ENCODE measurements around the gene CDK17.

CDK17 gene

GRCh38 chr12:96233168-96233567 lies 167.1 kb downstream of the CDK17 start:
- no peak overlapping the region for H3K4me3 ChIP-seq (ENCODE audit: low read length)
- peak overlapping the region; percentile 99 for H3K27ac ChIP-seq (ENCODE audit: low read depth, low read length)
- H3K9ac ChIP-seq (ENCODE audit: low read length) = peak overlapping the region; percentile 45
- no peaks in the 10 kb centered on the region for H3K27me3 ChIP-seq (ENCODE audit: control insufficient read depth, insufficient read depth, low read length)
- H3K36me3 ChIP-seq (ENCODE audit: control insufficient read depth, insufficient read depth, low read length) = peaks cover 2% of the 10 kb centered on the region
- H3K4me1 ChIP-seq (ENCODE audit: control insufficient read depth, insufficient read depth, low read length) = peaks cover 49% of the 10 kb centered on the region

- Histone ChIP-seq H3K4me1 (ENCODE audit: control insufficient read depth, insufficient read depth, low read length) (peaks cover 26% of the 10 kb centered on the region), H3K4me3 (ENCODE audit: low read length) (no peak overlapping the region), H3K36me3 (ENCODE audit: control insufficient read depth, insufficient read depth, low read length) (peaks cover 7% of the 10 kb centered on the region), H3K27me3 (ENCODE audit: control insufficient read depth, insufficient read depth, low read length) (no peaks in the 10 kb centered on the region), H3K9ac (ENCODE audit: low read length) (peak overlapping the region; percentile 3), H3K27ac (ENCODE audit: low read depth, low read length) (peak overlapping the region; percentile 53)
Observed at GRCh38 chr12:96230646-96231045, 169.6 kb downstream of the CDK17 start.

GRCh38 chr12:96228566-96229248 lies 171.5 kb downstream of the CDK17 start:
- no peak overlapping the region for H3K9ac ChIP-seq (ENCODE audit: low read length)
- no peaks in the 10 kb centered on the region for H3K27me3 ChIP-seq (ENCODE audit: control insufficient read depth, insufficient read depth, low read length)
- peaks cover 7% of the 10 kb centered on the region for H3K36me3 ChIP-seq (ENCODE audit: control insufficient read depth, insufficient read depth, low read length)
- peaks cover 26% of the 10 kb centered on the region for H3K4me1 ChIP-seq (ENCODE audit: control insufficient read depth, insufficient read depth, low read length)
- peak overlapping the region; percentile 3 for H3K27ac ChIP-seq (ENCODE audit: low read depth, low read length)
- no peak overlapping the region for H3K4me3 ChIP-seq (ENCODE audit: low read length)

All from rectal smooth muscle tissue (tissue), 1 donor.